DND-41 (cell line): Measurements from ENCODE around the gene CCDC85C.

Experiments
- EZH2 ChIP-seq: IDR thresholded peaks from 3 replicates; pipeline ENCODE4 v1.6.1; 2012; ENCODE audit warnings: borderline replicate concordance, low read depth, mild to moderate bottlenecking, moderate library complexity, low read length, inconsistent platforms; ENCODE audit not compliant: severe bottlenecking
- TF ChIP-seq, protein P1 (sequence below): IDR thresholded peaks from 2 replicates; pipeline ENCODE4 v1.5.1; 2012; ENCODE audit warnings: borderline replicate concordance, low read length, moderate library complexity, mild to moderate bottlenecking; ENCODE audit not compliant: poor library complexity, severe bottlenecking; ENCODE audit errors: extremely low read depth

DNA sequence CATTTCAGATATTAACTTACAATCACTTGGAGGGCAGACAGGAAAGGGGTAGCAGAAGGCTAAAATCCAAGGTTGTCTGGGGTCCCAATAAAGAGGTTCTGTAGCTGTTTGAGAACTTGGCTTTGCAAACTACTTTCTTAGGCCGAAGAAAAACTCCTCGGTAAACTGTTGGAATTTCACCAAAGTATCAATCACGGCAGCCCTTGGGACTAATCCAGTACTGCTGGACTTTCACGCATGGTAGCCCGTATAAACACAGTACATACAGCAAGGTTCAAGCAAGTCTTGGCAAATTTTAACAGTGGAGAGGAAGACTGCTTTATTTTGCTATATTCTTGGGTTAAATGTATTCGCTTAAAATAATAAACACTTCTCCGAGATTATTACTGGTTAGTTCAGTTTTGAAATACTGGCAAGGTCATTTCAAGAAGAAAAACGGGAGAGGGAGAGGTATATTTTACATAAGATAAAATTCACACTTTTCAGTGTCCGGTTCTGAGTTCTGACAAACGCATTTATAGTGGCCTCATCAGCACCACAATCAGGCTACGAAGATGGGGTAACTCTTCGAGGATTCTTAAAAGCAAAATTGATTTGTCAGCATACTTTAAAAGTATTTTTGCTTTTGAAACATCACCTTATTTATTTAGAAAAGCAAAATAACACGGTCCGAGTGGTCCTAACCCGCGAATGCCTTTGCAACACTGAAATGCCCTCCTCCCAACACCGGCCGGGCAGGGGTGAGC is 124.7 kb downstream of the CCDC85C start:
- TF ChIP-seq, protein P1, sequence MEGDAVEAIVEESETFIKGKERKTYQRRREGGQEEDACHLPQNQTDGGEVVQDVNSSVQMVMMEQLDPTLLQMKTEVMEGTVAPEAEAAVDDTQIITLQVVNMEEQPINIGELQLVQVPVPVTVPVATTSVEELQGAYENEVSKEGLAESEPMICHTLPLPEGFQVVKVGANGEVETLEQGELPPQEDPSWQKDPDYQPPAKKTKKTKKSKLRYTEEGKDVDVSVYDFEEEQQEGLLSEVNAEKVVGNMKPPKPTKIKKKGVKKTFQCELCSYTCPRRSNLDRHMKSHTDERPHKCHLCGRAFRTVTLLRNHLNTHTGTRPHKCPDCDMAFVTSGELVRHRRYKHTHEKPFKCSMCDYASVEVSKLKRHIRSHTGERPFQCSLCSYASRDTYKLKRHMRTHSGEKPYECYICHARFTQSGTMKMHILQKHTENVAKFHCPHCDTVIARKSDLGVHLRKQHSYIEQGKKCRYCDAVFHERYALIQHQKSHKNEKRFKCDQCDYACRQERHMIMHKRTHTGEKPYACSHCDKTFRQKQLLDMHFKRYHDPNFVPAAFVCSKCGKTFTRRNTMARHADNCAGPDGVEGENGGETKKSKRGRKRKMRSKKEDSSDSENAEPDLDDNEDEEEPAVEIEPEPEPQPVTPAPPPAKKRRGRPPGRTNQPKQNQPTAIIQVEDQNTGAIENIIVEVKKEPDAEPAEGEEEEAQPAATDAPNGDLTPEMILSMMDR: no peak
- no peak for TF ChIP-seq EZH2
